Mesendoderm (in vitro differentiated cells): Measurements from ENCODE around the gene DUSP3.

ENCODE experiments used
- DNase-seq: peaks from one replicate; pipeline ENCODE4 v3.0.0; 2013
- H2AK5ac ChIP-seq: 2 replicates; pipeline ENCODE4 v1.6.1; 2013; ENCODE audit warnings: low read length, inconsistent platforms
- H2BK120ac ChIP-seq: 2 replicates; pipeline ENCODE4 v1.6.1; 2013; ENCODE audit warnings: low read depth, mild to moderate bottlenecking, low read length, moderate library complexity, mixed read lengths
- H2BK15ac ChIP-seq: replicated peaks from 2 replicates; pipeline ENCODE4 v1.6.1; 2013; ENCODE audit warnings: low read depth, mild to moderate bottlenecking, moderate library complexity
- H2BK5ac ChIP-seq: 2 replicates; pipeline ENCODE4 v1.6.1; 2013; ENCODE audit warnings: low read length, inconsistent platforms
- H3K18ac ChIP-seq: 2 replicates; pipeline ENCODE4 v1.6.1; 2013; ENCODE audit warnings: mild to moderate bottlenecking, low read length, mixed read lengths
- H3K23ac ChIP-seq: one replicate; pipeline ENCODE4 v1.6.1; 2013; ENCODE audit warnings: low read length
- H3K27ac ChIP-seq: 2 replicates; pipeline ENCODE4 v1.5.1; 2013; ENCODE audit warnings: low read depth, mild to moderate bottlenecking, inconsistent platforms, low read length, moderate library complexity
- H3K27me3 ChIP-seq: 2 replicates; pipeline ENCODE4 v1.6.1; 2013; ENCODE audit warnings: low read length, control low read depth, mild to moderate bottlenecking, inconsistent platforms; ENCODE audit not compliant: insufficient read depth, poor library complexity
- H3K36me3 ChIP-seq: 2 replicates; pipeline ENCODE4 v1.6.1; 2013; ENCODE audit warnings: low read length, inconsistent platforms; ENCODE audit not compliant: control insufficient read depth, insufficient read depth
- H3K4ac ChIP-seq: one replicate; pipeline ENCODE4 v1.6.1; 2013; ENCODE audit warnings: low read depth, mild to moderate bottlenecking, low read length, moderate library complexity
- H3K4me1 ChIP-seq: 2 replicates; pipeline ENCODE4 v1.6.1; 2013; ENCODE audit warnings: low read depth, low read length, inconsistent platforms; ENCODE audit not compliant: control insufficient read depth
- H3K4me2 ChIP-seq: 2 replicates; pipeline ENCODE4 v1.6.1; 2013; ENCODE audit warnings: low read length
- H3K4me3 ChIP-seq: 2 replicates; pipeline ENCODE4 v1.5.1; 2013; ENCODE audit warnings: mild to moderate bottlenecking, low read length
- H3K56ac ChIP-seq: one replicate; pipeline ENCODE4 v1.6.1; 2013; ENCODE audit warnings: low read length
- H3K79me1 ChIP-seq: 2 replicates; pipeline ENCODE4 v1.6.1; 2013; ENCODE audit warnings: low read length, inconsistent platforms
- H3K79me2 ChIP-seq: 2 replicates; pipeline ENCODE4 v1.6.1; 2013; ENCODE audit warnings: mild to moderate bottlenecking, low read length; ENCODE audit not compliant: control insufficient read depth, insufficient read depth
- H3K9ac ChIP-seq: 2 replicates; pipeline ENCODE4 v1.6.1; 2013; ENCODE audit warnings: low read length, inconsistent platforms
- H4K5ac ChIP-seq: one replicate; pipeline ENCODE4 v1.6.1; 2013; ENCODE audit warnings: low read length
- H4K8ac ChIP-seq: one replicate; pipeline ENCODE4 v1.6.1; 2013; ENCODE audit warnings: low read depth, mild to moderate bottlenecking, control low read depth, low read length, moderate library complexity
- WGBS: extraction: QIAGEN DNeasy Blood & Tissue Kit; methylation state at CpG from one replicate; pipeline ENCODE4 v1.1.7; 2013; ENCODE audit warnings: low lambda C conversion rate, missing lambda C conversion rate; ENCODE audit not compliant: insufficient coverage; ENCODE audit errors: extremely low coverage; 5-methylcytosine and 5-hydroxymethylcytosine counted together

DUSP3 gene

DNA sequence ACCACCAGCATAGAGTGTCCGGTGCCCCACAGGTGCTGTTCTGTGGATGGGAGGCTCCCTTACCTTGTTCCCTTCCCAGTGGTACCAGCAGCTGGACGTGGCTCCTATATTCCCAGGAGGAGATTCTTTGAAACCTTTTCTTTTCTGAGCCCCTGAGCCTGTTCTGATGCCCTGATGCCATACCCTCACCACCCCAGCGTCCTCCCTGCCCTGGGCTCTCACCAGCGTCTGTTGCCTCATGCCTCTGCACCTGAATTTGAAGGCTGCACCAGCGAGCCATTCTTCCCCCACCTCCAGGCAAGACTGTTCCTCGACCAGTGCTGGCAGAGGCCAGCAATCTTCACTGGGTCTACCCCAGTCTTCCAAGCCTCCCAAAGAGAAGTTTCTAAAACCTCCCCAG is 20.7 kb downstream of the DUSP3 start:
- Histone ChIP-seq H3K23ac (no peak overlapping the region), H3K79me1 (no peaks in the 10 kb centered on the region), H4K8ac (no peak overlapping the region), H3K4me3 (no peak overlapping the region), H3K9ac (no peak overlapping the region), H4K5ac (no peak overlapping the region), H3K27me3 (no peaks in the 10 kb centered on the region), H2BK120ac (no peak overlapping the region), H3K4me2 (no peak overlapping the region), H3K4ac (no peak overlapping the region), H3K27ac (no peak overlapping the region), H3K18ac (no peak overlapping the region), H2BK5ac (no peak overlapping the region), H2BK15ac (no peak overlapping the region), H3K36me3 (no peaks in the 10 kb centered on the region), H3K79me2 (no peaks in the 10 kb centered on the region), H2AK5ac (no peak overlapping the region), H3K4me1 (no peaks in the 10 kb centered on the region), H3K56ac (no peak overlapping the region)
- no CpG with 5 or more reads among the region's 6 CpGs for WGBS
- DNase-seq, result no peak

DNA sequence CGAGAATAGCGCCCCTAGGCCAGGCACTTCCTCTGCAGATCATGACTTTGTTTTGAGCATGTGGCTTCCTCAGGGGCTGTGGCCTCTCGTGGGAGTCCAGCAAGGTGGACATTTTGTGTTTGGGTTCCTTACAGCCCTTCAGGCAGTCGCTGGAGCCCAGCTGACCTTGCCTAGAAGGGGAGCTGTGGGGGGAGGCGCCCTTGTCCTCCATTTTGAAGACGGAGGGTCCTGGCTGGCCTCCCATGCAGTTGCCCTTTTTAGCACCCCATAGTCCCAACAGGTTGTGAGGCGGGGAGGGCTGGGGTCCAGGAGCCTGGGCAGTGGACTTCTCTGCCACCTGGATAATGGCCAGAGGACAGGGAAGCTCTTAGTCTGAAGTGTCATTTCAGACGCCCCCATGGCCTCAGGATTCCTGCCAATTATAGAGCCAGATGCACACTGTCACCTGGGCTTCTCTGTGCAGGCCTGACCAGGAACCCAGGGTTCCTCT is 21.6 kb downstream of the DUSP3 start:
- Histone ChIP-seq H3K4me1 (no peaks in the 10 kb centered on the region), H3K27ac (no peak overlapping the region), H3K56ac (no peak overlapping the region), H4K8ac (no peak overlapping the region), H3K9ac (no peak overlapping the region), H3K4me3 (no peak overlapping the region), H2BK120ac (no peak overlapping the region), H3K36me3 (no peaks in the 10 kb centered on the region), H3K18ac (no peak overlapping the region), H2BK5ac (no peak overlapping the region), H3K23ac (no peak overlapping the region), H3K79me1 (no peaks in the 10 kb centered on the region), H3K27me3 (no peaks in the 10 kb centered on the region), H3K79me2 (no peaks in the 10 kb centered on the region), H4K5ac (no peak overlapping the region), H3K4me2 (no peak overlapping the region), H3K4ac (no peak overlapping the region), H2BK15ac (no peak overlapping the region), H2AK5ac (no peak overlapping the region)
- no peak for DNase-seq
- no CpG with 5 or more reads among the region's 8 CpGs for WGBS

DNA sequence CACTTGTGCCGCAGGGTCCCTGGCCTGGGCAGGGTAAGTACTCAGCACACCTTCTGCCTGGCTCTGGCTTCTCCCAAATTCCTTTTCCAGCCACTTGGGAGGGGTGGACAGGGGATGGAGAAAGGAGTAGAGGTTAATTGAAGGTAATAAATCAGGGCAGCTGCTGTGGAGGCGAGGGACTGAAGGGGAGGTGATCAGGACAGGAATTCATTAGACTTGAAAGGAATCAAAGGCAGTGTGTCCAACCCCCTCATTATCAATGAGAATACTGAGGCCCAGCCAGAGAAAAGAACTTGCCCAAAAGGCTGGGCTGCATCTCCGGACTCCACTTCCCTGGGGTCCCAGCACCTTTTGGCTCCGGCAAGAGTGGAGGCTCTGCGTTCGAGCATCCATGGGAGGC is 22.6 kb downstream of the DUSP3 start:
- H2BK5ac ChIP-seq, result no peak overlapping the region
- H3K27me3 ChIP-seq, result no peaks in the 10 kb centered on the region
- H3K18ac ChIP-seq, result no peak overlapping the region
- H3K27ac ChIP-seq, result no peak overlapping the region
- H4K8ac ChIP-seq, result no peak overlapping the region
- no CpG with 5 or more reads among the region's 6 CpGs for WGBS
- DNase-seq, result no peak
- no peak overlapping the region for H2AK5ac ChIP-seq
- no peaks in the 10 kb centered on the region for H3K4me1 ChIP-seq
- no peak overlapping the region for H3K4me2 ChIP-seq
- H3K36me3 ChIP-seq, result no peaks in the 10 kb centered on the region
- H3K79me1 ChIP-seq, result no peaks in the 10 kb centered on the region
- no peaks in the 10 kb centered on the region for H3K79me2 ChIP-seq
- no peak overlapping the region for H3K4ac ChIP-seq
- H3K23ac ChIP-seq, result no peak overlapping the region
- H3K56ac ChIP-seq, result no peak overlapping the region
- H4K5ac ChIP-seq, result no peak overlapping the region
- no peak overlapping the region for H3K9ac ChIP-seq
- no peak overlapping the region for H3K4me3 ChIP-seq
- no peak overlapping the region for H2BK15ac ChIP-seq
- H2BK120ac ChIP-seq, result no peak overlapping the region

DNA sequence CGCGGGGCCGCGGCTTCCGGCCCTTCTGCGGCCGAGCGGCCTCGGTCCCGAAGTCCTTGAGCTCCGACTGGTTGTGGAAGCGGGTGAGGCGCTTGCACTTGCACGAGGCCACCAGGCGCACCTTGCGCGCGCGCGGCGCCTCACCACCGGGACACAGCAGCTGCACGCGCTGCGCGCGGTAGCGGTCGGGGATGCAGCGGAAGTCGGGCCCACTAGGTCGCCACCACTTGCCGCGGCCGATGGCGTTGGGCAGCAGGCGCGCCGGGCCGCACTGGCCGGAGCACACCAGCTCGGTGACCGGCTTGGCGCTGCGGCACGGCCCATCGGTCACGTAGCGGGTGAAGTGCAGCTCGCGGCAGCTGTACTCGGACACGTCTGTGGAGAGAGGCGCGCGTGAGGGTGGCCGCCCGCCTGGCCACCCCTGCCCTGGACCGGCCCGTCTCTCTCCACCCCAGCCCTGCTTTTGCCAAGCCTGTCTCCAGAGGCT is 23.3 kb downstream of the DUSP3 start:
- peak overlapping the region; percentile 64 for H3K4me2 ChIP-seq
- no peak overlapping the region for H2BK5ac ChIP-seq
- H2BK15ac ChIP-seq, result no peak overlapping the region
- H3K18ac ChIP-seq, result peak overlapping the region; percentile 62
- DNase-seq, result peak; percentile 85
- no peak overlapping the region for H2BK120ac ChIP-seq
- no CpG with 5 or more reads among the region's 60 CpGs for WGBS
- H3K27me3 ChIP-seq, result no peaks in the 10 kb centered on the region
- H3K23ac ChIP-seq, result no peak overlapping the region
- H3K79me2 ChIP-seq, result no peaks in the 10 kb centered on the region
- peak overlapping the region; percentile 84 for H3K56ac ChIP-seq
- H3K36me3 ChIP-seq, result no peaks in the 10 kb centered on the region
- no peak overlapping the region for H3K4me3 ChIP-seq
- no peak overlapping the region for H4K5ac ChIP-seq
- H3K4ac ChIP-seq, result no peak overlapping the region
- H3K4me1 ChIP-seq, result no peaks in the 10 kb centered on the region
- no peak overlapping the region for H4K8ac ChIP-seq
- peak overlapping the region; percentile 52 for H3K9ac ChIP-seq
- no peaks in the 10 kb centered on the region for H3K79me1 ChIP-seq
- no peak overlapping the region for H2AK5ac ChIP-seq
- H3K27ac ChIP-seq, result no peak overlapping the region

DNA sequence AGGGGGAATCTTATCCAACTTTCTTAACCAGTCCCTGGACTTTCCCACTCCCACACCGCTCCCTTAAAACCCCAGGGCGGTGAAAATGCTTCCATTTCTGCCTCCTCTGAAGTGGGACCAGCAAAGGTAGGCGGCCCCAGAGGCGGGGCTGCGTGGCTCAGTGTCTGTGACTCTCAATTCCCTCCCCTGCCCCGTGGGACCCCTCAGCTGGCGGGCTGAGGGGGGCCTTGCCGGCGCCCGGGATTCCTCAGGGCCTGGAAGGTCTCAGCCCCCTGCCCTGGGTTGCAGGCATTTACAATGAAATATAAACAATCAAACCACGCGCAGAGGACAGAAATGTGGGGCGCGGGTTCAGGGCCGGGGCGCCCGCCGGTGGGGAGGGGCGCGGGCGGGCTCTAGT is 23.8 kb downstream of the DUSP3 start:
- no CpG with 5 or more reads among the region's 21 CpGs for WGBS
- H2BK15ac ChIP-seq, result no peak overlapping the region
- no peak overlapping the region for H3K4me3 ChIP-seq
- no peak overlapping the region for H2BK5ac ChIP-seq
- no peaks in the 10 kb centered on the region for H3K79me1 ChIP-seq
- H3K4ac ChIP-seq, result peak overlapping the region; percentile 62
- H3K56ac ChIP-seq, result peak overlapping the region; percentile 68
- H3K27me3 ChIP-seq, result no peaks in the 10 kb centered on the region
- no peak overlapping the region for H4K8ac ChIP-seq
- peak overlapping the region; percentile 62 for H3K18ac ChIP-seq
- no peak overlapping the region for H3K23ac ChIP-seq
- peak overlapping the region; percentile 19 for H3K9ac ChIP-seq
- no peak overlapping the region for H3K27ac ChIP-seq
- no peak for DNase-seq
- no peaks in the 10 kb centered on the region for H3K36me3 ChIP-seq
- no peak overlapping the region for H2AK5ac ChIP-seq
- peak overlapping the region; percentile 17 for H3K4me2 ChIP-seq
- H3K4me1 ChIP-seq, result no peaks in the 10 kb centered on the region
- H4K5ac ChIP-seq, result no peak overlapping the region
- no peak overlapping the region for H2BK120ac ChIP-seq
- H3K79me2 ChIP-seq, result no peaks in the 10 kb centered on the region

DNA sequence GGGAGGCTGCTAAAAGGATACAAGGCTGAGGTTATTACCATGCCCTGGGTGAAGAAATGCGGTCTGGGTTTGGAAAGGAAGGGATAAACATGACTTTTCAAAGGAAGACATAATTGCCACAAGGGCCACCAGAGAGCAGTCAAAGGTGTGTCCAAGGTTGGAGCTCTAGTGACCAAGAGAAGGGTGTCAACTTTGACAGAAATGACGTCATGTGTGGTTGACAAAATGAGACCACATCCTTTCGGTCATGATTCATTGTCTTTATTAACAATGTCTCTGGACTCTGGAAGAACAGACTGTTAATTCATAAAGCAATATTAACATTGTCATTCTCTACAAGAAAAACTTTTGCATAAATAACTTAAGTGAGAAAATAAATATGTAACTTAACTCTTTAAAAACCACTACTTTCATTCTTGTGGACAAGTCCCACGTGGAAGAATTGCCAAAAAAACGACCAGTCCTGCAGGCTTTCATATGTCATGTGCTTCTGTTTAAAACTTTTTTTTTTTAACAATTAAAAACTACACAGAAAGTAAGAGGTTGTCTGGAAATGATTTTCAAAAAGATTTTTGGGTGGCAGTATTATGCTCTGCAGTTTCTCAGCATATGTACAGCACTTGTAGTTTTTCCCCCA is 25.2 kb downstream of the DUSP3 start:
- H3K18ac ChIP-seq, result no peak overlapping the region
- H3K23ac ChIP-seq, result no peak overlapping the region
- H2BK15ac ChIP-seq, result no peak overlapping the region
- H3K79me2 ChIP-seq, result no peaks in the 10 kb centered on the region
- no peak for DNase-seq
- H3K4me2 ChIP-seq, result no peak overlapping the region
- no peak overlapping the region for H2BK120ac ChIP-seq
- no peak overlapping the region for H4K8ac ChIP-seq
- H2AK5ac ChIP-seq, result no peak overlapping the region
- H3K4me1 ChIP-seq, result no peaks in the 10 kb centered on the region
- no peaks in the 10 kb centered on the region for H3K27me3 ChIP-seq
- H3K4ac ChIP-seq, result no peak overlapping the region
- H3K79me1 ChIP-seq, result no peaks in the 10 kb centered on the region
- no peak overlapping the region for H3K9ac ChIP-seq
- no peak overlapping the region for H3K4me3 ChIP-seq
- no peak overlapping the region for H3K56ac ChIP-seq
- H3K27ac ChIP-seq, result no peak overlapping the region
- H3K36me3 ChIP-seq, result no peaks in the 10 kb centered on the region
- no CpG with 5 or more reads among the region's 5 CpGs for WGBS
- no peak overlapping the region for H2BK5ac ChIP-seq
- no peak overlapping the region for H4K5ac ChIP-seq
